ENCODE data around the gene SLC25A51.

DNA sequence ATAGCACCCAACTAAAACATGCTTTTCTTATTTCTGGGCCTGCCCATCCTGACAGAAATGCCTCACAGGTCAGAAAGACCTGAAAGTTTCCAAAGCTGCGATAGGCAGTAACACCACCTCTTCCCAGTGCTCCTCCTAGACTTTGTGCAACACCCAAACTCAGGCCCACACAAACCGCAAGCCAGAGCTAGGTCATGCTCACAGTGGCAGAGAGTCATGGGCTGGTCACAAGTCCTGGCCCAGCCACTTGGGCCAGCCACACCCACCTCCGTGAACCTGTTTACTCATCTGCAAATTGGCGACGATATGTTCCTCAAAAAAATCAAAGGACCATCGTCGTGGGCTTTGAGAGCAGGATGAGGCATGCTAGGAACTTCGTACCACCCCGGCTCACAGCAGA is 44.0 kb upstream of the SLC25A51 start:
- no peak for TF ChIP-seq EZH2phosphoT487 (conservative IDR thresholded peaks at IDR 0.05; ENCODE audit: low read length)
- TF ChIP-seq, protein P1, sequence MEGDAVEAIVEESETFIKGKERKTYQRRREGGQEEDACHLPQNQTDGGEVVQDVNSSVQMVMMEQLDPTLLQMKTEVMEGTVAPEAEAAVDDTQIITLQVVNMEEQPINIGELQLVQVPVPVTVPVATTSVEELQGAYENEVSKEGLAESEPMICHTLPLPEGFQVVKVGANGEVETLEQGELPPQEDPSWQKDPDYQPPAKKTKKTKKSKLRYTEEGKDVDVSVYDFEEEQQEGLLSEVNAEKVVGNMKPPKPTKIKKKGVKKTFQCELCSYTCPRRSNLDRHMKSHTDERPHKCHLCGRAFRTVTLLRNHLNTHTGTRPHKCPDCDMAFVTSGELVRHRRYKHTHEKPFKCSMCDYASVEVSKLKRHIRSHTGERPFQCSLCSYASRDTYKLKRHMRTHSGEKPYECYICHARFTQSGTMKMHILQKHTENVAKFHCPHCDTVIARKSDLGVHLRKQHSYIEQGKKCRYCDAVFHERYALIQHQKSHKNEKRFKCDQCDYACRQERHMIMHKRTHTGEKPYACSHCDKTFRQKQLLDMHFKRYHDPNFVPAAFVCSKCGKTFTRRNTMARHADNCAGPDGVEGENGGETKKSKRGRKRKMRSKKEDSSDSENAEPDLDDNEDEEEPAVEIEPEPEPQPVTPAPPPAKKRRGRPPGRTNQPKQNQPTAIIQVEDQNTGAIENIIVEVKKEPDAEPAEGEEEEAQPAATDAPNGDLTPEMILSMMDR (IDR thresholded peaks at IDR 0.05; ENCODE audit: insufficient read depth, low read length, poor library complexity, severe bottlenecking) = no peak

All from SU-DHL-6 (cell line).